ENCODE results near the gene MICAL2. TPM values are rescaled to one million over a fixed set of nuclear protein-coding genes. Genes with fewer than 3 reads are reported as not detected.

MICAL2 gene
- total RNA-seq, 1 donor from 2014 or later, result 21.7 TPM

GRCh38 chr11:12171921-12172320 lies 61.5 kb downstream of the MICAL2 start:
- no peak overlapping the region for H3K27ac Mint-ChIP-seq (ENCODE audit: unreplicated experiment)
- H3K36me3 Mint-ChIP-seq (ENCODE audit: low read depth, unreplicated experiment), result no peaks in the 10 kb centered on the region
- TF ChIP-seq, protein P1, sequence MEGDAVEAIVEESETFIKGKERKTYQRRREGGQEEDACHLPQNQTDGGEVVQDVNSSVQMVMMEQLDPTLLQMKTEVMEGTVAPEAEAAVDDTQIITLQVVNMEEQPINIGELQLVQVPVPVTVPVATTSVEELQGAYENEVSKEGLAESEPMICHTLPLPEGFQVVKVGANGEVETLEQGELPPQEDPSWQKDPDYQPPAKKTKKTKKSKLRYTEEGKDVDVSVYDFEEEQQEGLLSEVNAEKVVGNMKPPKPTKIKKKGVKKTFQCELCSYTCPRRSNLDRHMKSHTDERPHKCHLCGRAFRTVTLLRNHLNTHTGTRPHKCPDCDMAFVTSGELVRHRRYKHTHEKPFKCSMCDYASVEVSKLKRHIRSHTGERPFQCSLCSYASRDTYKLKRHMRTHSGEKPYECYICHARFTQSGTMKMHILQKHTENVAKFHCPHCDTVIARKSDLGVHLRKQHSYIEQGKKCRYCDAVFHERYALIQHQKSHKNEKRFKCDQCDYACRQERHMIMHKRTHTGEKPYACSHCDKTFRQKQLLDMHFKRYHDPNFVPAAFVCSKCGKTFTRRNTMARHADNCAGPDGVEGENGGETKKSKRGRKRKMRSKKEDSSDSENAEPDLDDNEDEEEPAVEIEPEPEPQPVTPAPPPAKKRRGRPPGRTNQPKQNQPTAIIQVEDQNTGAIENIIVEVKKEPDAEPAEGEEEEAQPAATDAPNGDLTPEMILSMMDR (IDR thresholded peaks at IDR 0.05; ENCODE audit: unreplicated experiment), result no peak
- H3K4me3 Mint-ChIP-seq (ENCODE audit: unreplicated experiment), result no peak overlapping the region
- peaks cover 4% of the 10 kb centered on the region for H3K27me3 Mint-ChIP-seq (ENCODE audit: unreplicated experiment)
- H3K4me1 Mint-ChIP-seq (ENCODE audit: unreplicated experiment), result peaks cover 4% of the 10 kb centered on the region
- H3K9me3 Mint-ChIP-seq (ENCODE audit: unreplicated experiment), result no peaks in the 10 kb centered on the region
- DNase-seq (ENCODE audit: low spot score), result no peak

- H3K27ac Mint-ChIP-seq (ENCODE audit: unreplicated experiment), result no peak overlapping the region
- H3K9me3 Mint-ChIP-seq (ENCODE audit: unreplicated experiment), result no peaks in the 10 kb centered on the region
- peaks cover 3% of the 10 kb centered on the region for H3K27me3 Mint-ChIP-seq (ENCODE audit: unreplicated experiment)
- no peaks in the 10 kb centered on the region for H3K36me3 Mint-ChIP-seq (ENCODE audit: low read depth, unreplicated experiment)
- no peak overlapping the region for H3K4me3 Mint-ChIP-seq (ENCODE audit: unreplicated experiment)
- no peak for DNase-seq (ENCODE audit: low spot score)
- TF ChIP-seq, protein P1 (IDR thresholded peaks at IDR 0.05; ENCODE audit: unreplicated experiment), result no peak
- peaks cover 4% of the 10 kb centered on the region for H3K4me1 Mint-ChIP-seq (ENCODE audit: unreplicated experiment)
These were observed 62.2 kb downstream of the MICAL2 start for GRCh38 chr11:12172493-12173013.

- Mint-ChIP-seq H3K4me3 (ENCODE audit: unreplicated experiment) (no peak overlapping the region), H3K9me3 (ENCODE audit: unreplicated experiment) (no peaks in the 10 kb centered on the region), H3K4me1 (ENCODE audit: unreplicated experiment) (peaks cover 4% of the 10 kb centered on the region), H3K36me3 (ENCODE audit: low read depth, unreplicated experiment) (no peaks in the 10 kb centered on the region), H3K27me3 (ENCODE audit: unreplicated experiment) (peaks cover under 1% of the 10 kb centered on the region), H3K27ac (ENCODE audit: unreplicated experiment) (no peak overlapping the region)
- TF ChIP-seq, protein P1 (IDR thresholded peaks at IDR 0.05; ENCODE audit: unreplicated experiment), result no peak
- no peak for DNase-seq (ENCODE audit: low spot score)
These were observed 62.7 kb downstream of the MICAL2 start for GRCh38 chr11:12173111-12173510.

DNA sequence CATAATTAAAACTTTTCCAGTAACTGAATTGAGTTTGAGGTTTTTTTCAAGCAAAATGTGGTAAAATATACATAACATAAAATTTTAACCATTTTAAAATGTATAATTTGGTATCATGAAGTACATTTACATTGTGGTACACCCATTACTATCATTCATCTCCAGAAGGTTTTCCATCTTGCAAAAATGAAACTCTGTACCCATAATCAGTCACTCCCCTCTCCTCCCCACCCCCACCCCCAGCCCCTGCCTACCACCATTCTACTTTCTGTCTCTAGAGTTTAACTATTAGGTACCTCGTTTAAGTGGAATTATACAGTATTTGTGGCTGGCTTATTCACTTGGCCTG lies 63.7 kb downstream of the MICAL2 start:
- no peaks in the 10 kb centered on the region for H3K9me3 Mint-ChIP-seq (ENCODE audit: unreplicated experiment)
- H3K36me3 Mint-ChIP-seq (ENCODE audit: low read depth, unreplicated experiment), result no peaks in the 10 kb centered on the region
- H3K27ac Mint-ChIP-seq (ENCODE audit: unreplicated experiment), result no peak overlapping the region
- H3K4me3 Mint-ChIP-seq (ENCODE audit: unreplicated experiment), result no peak overlapping the region
- no peaks in the 10 kb centered on the region for H3K27me3 Mint-ChIP-seq (ENCODE audit: unreplicated experiment)
- TF ChIP-seq, protein P1 (IDR thresholded peaks at IDR 0.05; ENCODE audit: unreplicated experiment), result no peak
- H3K4me1 Mint-ChIP-seq (ENCODE audit: unreplicated experiment), result peaks cover 4% of the 10 kb centered on the region
- DNase-seq (ENCODE audit: low spot score), result no peak

DNA sequence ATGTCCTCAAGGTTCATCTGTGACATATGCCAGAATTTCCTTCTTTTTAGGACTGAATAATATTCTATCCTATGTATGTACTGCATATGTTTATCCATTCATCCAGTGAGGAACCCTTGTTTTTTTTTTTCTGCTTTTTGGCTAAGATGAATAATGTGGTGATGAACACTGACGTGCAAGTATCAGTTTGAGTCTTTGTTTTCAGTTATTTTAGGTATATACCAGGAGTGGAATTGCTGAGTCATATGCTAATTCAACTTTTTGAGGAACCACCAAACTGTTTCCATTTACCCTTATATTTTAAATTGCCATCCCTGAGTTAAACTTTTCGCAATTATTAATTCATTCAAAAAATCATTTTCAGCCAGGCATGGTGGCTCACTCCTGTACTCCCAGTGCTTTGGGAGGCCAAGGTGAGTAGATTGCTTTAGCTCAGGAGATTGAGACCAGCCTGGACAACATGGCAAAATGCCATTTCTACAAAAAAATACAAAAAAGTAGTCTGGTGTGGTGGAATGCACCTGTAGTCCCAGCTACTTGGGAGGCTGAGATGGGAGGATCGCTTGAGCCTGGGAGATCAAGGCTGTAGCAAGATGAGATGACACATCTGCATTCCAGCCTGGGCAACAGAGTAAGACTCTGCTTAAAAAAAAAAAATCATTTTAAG lies 64.2 kb downstream of the MICAL2 start:
- Mint-ChIP-seq H3K27ac (ENCODE audit: unreplicated experiment) (no peak overlapping the region), H3K4me3 (ENCODE audit: unreplicated experiment) (no peak overlapping the region), H3K9me3 (ENCODE audit: unreplicated experiment) (no peaks in the 10 kb centered on the region), H3K36me3 (ENCODE audit: low read depth, unreplicated experiment) (no peaks in the 10 kb centered on the region), H3K4me1 (ENCODE audit: unreplicated experiment) (peaks cover 6% of the 10 kb centered on the region), H3K27me3 (ENCODE audit: unreplicated experiment) (no peaks in the 10 kb centered on the region)
- TF ChIP-seq, protein P1 (IDR thresholded peaks at IDR 0.05; ENCODE audit: unreplicated experiment), result no peak
- no peak for DNase-seq (ENCODE audit: low spot score)
